A549 (cell line): ENCODE results near the gene HIVEP3. TPM values are rescaled to one million over a fixed set of nuclear protein-coding genes. Genes with fewer than 3 reads are reported as not detected.

ENCODE experiments used
- ATAC-seq, 2 experiments: fragments of 200-7000 bp in 1 of 2; fragments of >200 bp in 1 of 2; cut with Nextera tagmentation in 1 of 2; cut with Tn5 transposase in 1 of 2; 3 replicates each; pipeline versions ENCODE4 v1.8.0 to v1.9.1; 2018 to 2020; ENCODE audit warnings: mild to moderate bottlenecking in 1 of 2, moderate library complexity in 1 of 2
- CTCF ChIA-PET: fragments of 300-600 bp; sonication (Branson Sonifier 250); formaldehyde crosslinking; extraction: SDS; loops from one replicate; lab custom pipeline; 2021; ENCODE audit warnings: antibody characterized with exemption, inconsistent platforms; lab: Yijun Ruan, JAX
- POLR2A ChIA-PET: fragments of 350-600 bp; formaldehyde crosslinking; extraction: SDS; loops from one replicate; lab custom pipeline; 2021; ENCODE audit warnings: antibody characterized with exemption, inconsistent platforms; lab: Yijun Ruan, JAX
- DNase-seq, 2 experiments: peaks; one replicate each; pipeline versions ENCODE4 v3.0.0 to v3.0.0-alpha.2; 2011 to 2016; ENCODE audit warnings: low read depth in 1 of 2, low spot score in 1 of 2
- FAIRE-seq: peaks from 2 replicates; lab custom pipeline; 2011; peaks lifted over from hg19 to GRCh38; lab: Jason Lieb, UNC
- H3K27ac ChIP-seq, 2 experiments: fragments of >200 bp; sonication (Bioruptor Twin); formaldehyde crosslinking; 3 replicates each; pipeline ENCODE4 v1.5.1; 2016 to 2017
- H3K4me1 ChIP-seq: fragments of >200 bp; sonication (Bioruptor Twin); formaldehyde crosslinking; 3 replicates; pipeline ENCODE4 v1.6.1; 2016
- H3K4me2 ChIP-seq: fragments of >200 bp; sonication (Bioruptor Twin); formaldehyde crosslinking; 3 replicates; pipeline ENCODE4 v1.6.1; 2016
- H3K4me3 ChIP-seq: fragments of >200 bp; sonication (Bioruptor Twin); formaldehyde crosslinking; 3 replicates; pipeline ENCODE4 v1.5.1; 2016
- H3K9me3 ChIP-seq: fragments of >200 bp; sonication (Bioruptor Twin); formaldehyde crosslinking; 3 replicates; pipeline ENCODE4 v1.6.1; 2016
- CBX2 ChIP-seq: fragments of 200-600 bp; sonication (generic); IDR thresholded peaks from 2 replicates; pipeline ENCODE4 v1.6.1; 2016; ENCODE audit warnings: low read depth, mild to moderate bottlenecking, borderline replicate concordance
- CBX8 ChIP-seq: fragments of 200-600 bp; sonication (generic); IDR thresholded peaks from 2 replicates; pipeline ENCODE4 v1.6.1; 2016
- EHF ChIP-seq: fragments of 250-450 bp; sonication (Bioruptor Pico); IDR thresholded peaks from 2 replicates; pipeline ENCODE4 v1.5.0; 2020; ENCODE audit warnings: mild to moderate bottlenecking
- ESRRA ChIP-seq: fragments of 150-350 bp; IDR thresholded peaks from 2 replicates; pipeline ENCODE4 v1.6.1; 2014; ENCODE audit warnings: mild to moderate bottlenecking, low read length, borderline replicate concordance
- FOSB ChIP-seq: fragments of 250-450 bp; sonication (Bioruptor Pico); IDR thresholded peaks from 2 replicates; pipeline ENCODE4 v1.5.0; 2020; ENCODE audit warnings: mild to moderate bottlenecking, moderate library complexity
- FOXS1 ChIP-seq: fragments of 250-450 bp; sonication (Bioruptor Pico); IDR thresholded peaks from 2 replicates; pipeline ENCODE4 v1.5.0; 2020; ENCODE audit warnings: mild to moderate bottlenecking, moderate library complexity
- HEYL ChIP-seq: fragments of 250-450 bp; sonication (Bioruptor Pico); IDR thresholded peaks from 2 replicates; pipeline ENCODE4 v1.8.0; 2021; ENCODE audit warnings: mild to moderate bottlenecking, moderate library complexity
- HOXB13 ChIP-seq: fragments of 250-450 bp; sonication (Bioruptor Pico); IDR thresholded peaks from 2 replicates; pipeline ENCODE4 v1.5.0; 2020; ENCODE audit warnings: low read depth, mild to moderate bottlenecking, moderate library complexity
- JUNB ChIP-seq: fragments of >200 bp; sonication (Bioruptor Twin); formaldehyde crosslinking; IDR thresholded peaks from 2 replicates; pipeline ENCODE4 v1.6.1; 2016
- MAZ ChIP-seq: fragments of 150-350 bp; IDR thresholded peaks from 2 replicates; pipeline ENCODE4 v1.6.1; 2014; ENCODE audit warnings: antibody characterized with exemption, low read depth, low read length, borderline replicate concordance
- POLR2AphosphoS2 ChIP-seq: conservative IDR thresholded peaks from 2 replicates; pipeline ENCODE4 v1.6.1; 2012; ENCODE audit warnings: low read length, improper control_type of control experiment, inconsistent platforms
- RARB ChIP-seq: fragments of 250-450 bp; sonication (Bioruptor Pico); IDR thresholded peaks from 2 replicates; pipeline ENCODE4 v1.8.0; 2021; ENCODE audit warnings: mild to moderate bottlenecking, moderate library complexity
- TFCP2L1 ChIP-seq: fragments of 250-450 bp; sonication (Bioruptor Pico); IDR thresholded peaks from 2 replicates; pipeline ENCODE4 v1.5.0; 2021; ENCODE audit warnings: mild to moderate bottlenecking
- TP53 ChIP-seq: fragments of 250-450 bp; sonication (Bioruptor Pico); IDR thresholded peaks from 2 replicates; pipeline ENCODE4 v1.5.0; 2021; ENCODE audit warnings: mild to moderate bottlenecking, moderate library complexity
- ZFP36 ChIP-seq: fragments of 450-650 bp; IDR thresholded peaks from 2 replicates; pipeline ENCODE4 v1.6.1; 2014; ENCODE audit warnings: borderline replicate concordance; ENCODE audit not compliant: partially characterized antibody
- WGBS: methylation state at CpG from one replicate; pipeline ENCODE4 v1.1.6; 2017; ENCODE audit errors: missing lambda C conversion rate; 5-methylcytosine and 5-hydroxymethylcytosine counted together
- polyA plus RNA-seq, 4 experiments: library from polyadenylated mRNA; depleted of rRNA in 3 of 4; stranded (reverse); fragments of >200 nt; fragmentation: RNase III in 1 of 4; extraction: RNeasy Plus Mini Kit Qiagen cat#74134 plus additional on column Dnase treatment in 1 of 4; gene quantifications; 2 replicates in 3 of 4; 3 replicates in 1 of 4; pipeline ENCODE4 v1.2.3, GENCODE V29; 2011 to 2017

The HIVEP3 gene
- polyA plus RNA-seq, 2 of the 4 experiments (the other 2 are of a cell fraction), result 1.5 to 2.0 TPM

DNA sequence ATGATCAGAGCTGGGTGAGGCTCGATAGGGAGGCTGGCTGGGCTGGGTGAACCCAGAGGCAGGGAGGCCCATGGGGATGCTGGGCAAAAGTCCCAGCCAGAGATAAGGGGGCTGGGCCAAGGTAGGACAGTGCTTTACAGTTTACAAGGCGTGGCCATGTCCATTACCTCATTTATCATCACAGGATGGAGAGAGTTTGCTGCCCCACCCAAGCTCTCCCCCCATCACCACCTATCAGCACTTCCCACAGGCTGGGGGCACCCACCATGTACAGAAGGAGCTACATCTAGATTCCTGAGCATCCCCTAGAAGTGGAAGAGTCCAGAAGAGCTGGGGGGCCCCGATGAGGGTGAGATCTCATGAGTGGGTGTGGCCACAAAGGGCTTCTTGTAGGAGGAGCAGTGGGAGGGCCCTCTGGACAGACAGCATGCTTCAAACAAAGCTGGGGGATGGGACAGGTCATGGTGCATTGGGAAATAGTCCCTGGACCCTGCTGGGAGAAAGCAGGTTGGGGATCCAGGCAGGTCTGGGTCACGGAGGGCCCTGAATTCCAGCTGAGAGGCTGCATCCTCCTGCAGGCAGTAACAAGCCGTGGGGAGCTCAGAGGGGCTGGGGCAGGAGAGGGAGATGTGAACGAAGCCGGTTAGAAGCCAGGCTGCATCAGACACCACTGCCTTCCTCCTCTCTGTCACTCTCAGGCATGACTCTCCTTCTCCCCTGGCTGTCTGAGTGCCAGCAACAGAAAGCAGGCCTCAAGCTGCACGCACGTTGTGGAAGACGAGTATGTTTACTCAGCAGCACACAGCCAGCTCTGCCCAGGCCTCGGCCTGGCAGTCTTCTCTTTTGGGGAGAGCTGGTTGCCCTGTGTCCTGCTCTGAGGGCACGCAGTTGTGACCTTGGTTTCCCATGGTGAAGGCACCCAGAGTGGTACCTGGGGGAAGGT lies 202.3 kb downstream of the HIVEP3 start (continued):
- no peak for TF ChIP-seq RARB (CRISPR knock-in tag)
- no peak for TF ChIP-seq HOXB13 (CRISPR knock-in tag)
- TF ChIP-seq HEYL (CRISPR knock-in tag), result no peak
- no peak for TF ChIP-seq ESRRA

DNA sequence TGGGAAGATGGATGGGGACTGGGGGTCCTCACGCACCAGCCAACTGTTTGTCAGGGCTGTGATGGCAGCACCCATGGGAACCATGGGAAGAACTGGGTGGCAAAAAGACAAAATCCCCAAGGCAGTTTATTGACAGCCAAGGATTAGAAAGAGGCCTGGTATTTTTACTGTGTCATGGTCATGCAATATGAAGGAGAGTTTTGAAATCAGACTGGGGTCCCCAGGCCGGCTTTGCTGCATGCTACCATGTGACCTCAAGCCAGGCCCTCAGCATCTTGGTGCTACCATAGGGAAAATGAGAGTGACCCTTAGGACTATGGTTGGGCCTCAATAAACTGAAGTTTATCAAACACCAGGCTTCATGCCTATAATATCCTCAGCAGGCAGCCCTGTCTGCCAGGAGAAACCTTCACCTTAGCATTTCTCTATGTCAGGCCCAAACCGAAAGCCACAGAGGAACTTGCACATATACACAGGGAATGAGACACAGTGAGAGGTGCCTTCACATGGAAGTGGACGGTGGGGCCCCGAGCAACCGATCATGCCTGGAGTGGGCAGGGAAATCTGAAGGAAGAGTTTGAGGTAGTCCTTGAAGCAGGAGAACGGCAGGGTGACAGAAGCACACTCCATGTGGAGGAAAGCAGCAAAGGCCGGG lies 203.2 kb downstream of the HIVEP3 start:
- WGBS, result 89% methylated on average over 8 of the region's 8 CpGs
- peak overlapping the region in 1 of 2 experiments; percentile 41; a peak in 1 of 6 replicates for H3K27ac ChIP-seq
- no peak overlapping the region for H3K4me3 ChIP-seq
- peaks cover 17% of the 10 kb centered on the region; the same call in 1 of the 3 replicates for H3K4me1 ChIP-seq
- H3K4me2 ChIP-seq, result no peak overlapping the region
- TF ChIP-seq EHF (CRISPR knock-in tag), result no peak
- no peak for TF ChIP-seq JUNB
- no peak for TF ChIP-seq FOXS1 (CRISPR knock-in tag)
- TF ChIP-seq MAZ, result no peak
- no peak for TF ChIP-seq ZFP36
- TF ChIP-seq CBX8, result no peak
- TF ChIP-seq FOSB (CRISPR knock-in tag), result no peak
- TF ChIP-seq TFCP2L1 (CRISPR knock-in tag), result no peak
- TF ChIP-seq, all 56 proteins: peak for 0
- CTCF ChIA-PET, result no interaction called here
- no peaks in the 10 kb centered on the region for H3K9me3 ChIP-seq
- DNase-seq, result no peak
- POLR2A ChIA-PET, result no interaction called here
- ATAC-seq, result no peak
- FAIRE-seq, result no peak

DNA sequence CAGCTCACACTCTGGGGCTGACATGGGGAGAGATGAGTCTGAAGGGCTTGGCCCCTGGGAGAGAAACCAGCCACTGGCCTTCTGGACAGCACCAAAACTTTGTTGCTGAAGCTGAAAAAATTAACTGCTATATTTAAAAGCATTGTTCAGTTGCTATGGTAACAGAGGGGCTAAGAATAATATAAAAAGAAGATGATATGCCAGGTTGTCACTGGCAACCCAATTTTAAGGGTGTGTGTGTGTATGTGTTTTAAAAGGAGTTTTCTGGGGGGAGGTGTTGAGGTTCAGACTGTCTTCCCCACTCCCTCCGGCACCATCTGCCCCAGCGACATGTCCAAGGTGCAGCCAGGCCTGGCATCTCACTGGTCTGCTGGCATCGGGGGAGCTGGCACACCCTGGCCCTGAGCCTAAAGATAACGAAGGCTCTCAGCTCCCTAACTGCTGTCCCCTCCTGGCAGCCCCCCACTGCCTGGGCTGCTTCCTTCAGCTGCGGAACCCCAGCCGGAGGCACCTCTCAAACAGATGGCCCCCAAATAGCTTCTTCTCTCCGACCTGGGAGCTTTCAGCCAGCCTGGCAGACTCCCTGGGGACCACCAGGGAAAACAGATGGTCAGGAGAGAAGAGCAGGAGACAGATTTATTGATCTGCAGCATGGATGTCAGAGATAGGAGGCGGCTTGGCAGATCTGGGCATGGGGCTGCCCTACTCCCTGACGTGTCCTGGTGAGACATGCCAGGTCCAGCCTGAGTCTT lies 203.9 kb downstream of the HIVEP3 start:
- FAIRE-seq, result no peak
- CTCF ChIA-PET, result no interaction called here
- H3K4me3 ChIP-seq, result no peak overlapping the region
- POLR2A ChIA-PET, result no interaction called here
- H3K9me3 ChIP-seq, result no peaks in the 10 kb centered on the region
- H3K27ac ChIP-seq, result peak overlapping the region in 1 of 2 experiments; percentile 66; a peak in 2 of 6 replicates
- no peak overlapping the region; the same call in 2 of the 3 replicates for H3K4me2 ChIP-seq
- WGBS, result 92% methylated on average over 9 of the region's 9 CpGs
- TF ChIP-seq CBX2, result no peak
- TF ChIP-seq ESRRA, result no peak
- TF ChIP-seq TP53, result no peak
- ATAC-seq, result no peak
- H3K4me1 ChIP-seq, result peaks cover 17% of the 10 kb centered on the region; the same call in 1 of the 3 replicates
- no peak for DNase-seq

DNA sequence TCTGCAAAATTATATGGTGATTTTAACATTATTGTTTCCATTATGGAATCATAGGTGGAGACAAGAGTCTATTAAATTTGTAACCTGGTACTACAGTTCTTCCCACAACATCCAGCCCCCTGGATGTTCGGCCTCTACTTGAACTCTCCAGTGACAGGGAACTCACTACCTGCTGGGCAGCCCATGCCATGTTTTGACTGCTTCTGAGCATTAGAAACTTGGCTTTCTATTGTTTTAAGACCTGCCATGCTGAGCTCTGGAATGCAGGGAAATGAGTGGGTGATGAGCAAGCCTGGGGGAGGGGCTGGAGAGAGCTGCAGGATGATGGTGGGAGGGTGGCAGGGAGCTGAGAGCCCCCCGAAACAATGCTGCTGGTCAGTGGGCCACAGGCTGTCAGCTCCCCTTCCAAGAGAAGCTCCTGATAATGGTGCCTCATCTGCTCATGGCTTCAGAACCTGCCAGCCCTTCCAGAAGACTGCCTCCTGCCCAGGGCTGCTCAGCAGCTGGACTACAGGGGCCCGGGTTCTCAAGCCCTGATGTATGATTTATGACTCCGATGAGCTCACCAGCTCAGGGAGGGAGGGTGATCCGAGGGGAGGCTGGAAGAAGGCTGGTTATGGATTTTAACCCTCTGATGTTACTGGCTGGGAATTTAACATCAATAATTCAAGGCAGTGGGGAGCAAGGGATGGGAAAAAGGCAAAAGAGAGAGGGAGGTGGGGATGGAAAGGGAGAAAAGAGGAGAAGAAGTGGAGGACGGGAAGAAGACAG lies 205.0 kb downstream of the HIVEP3 start:
- Histone ChIP-seq H3K4me3 (no peak overlapping the region), H3K9me3 (no peaks in the 10 kb centered on the region), H3K27ac (peak overlapping the region in 1 of 2 experiments; percentile 66; a peak in 2 of 6 replicates), H3K4me2 (peak overlapping the region; percentile 43), H3K4me1 (peaks cover 17% of the 10 kb centered on the region; the same call in 1 of the 3 replicates)
- ChIA-PET CTCF (no interaction called here), POLR2A (no interaction called here)
- FAIRE-seq (no peak), ATAC-seq (peak; percentile 59 to 76; a peak in 4 of 6 replicates), DNase-seq (peak; percentile 7 to 17)
- TF ChIP-seq JUNB (0 out of 2 replicates have a peak, but pooled peaks have one; percentile 14), POLR2AphosphoS2 (no peak)
- 30% methylated on average over 4 of the region's 6 CpGs for WGBS
